OCI-LY7 (cell line): Measurements from ENCODE around the gene LPAR1. TPM values are rescaled to one million over a fixed set of nuclear protein-coding genes. Genes with fewer than 3 reads are reported as not detected.

Experiments used
- BruUV-seq: library from RNA; stranded (reverse); fragments of 400-500 nt; replicated peaks from 2 replicates; lab custom pipeline; 2021; lab: Mats Ljungman, UMichigan
- CTCF ChIA-PET: fragments of 300-600 bp; sonication (Branson Sonifier 250); formaldehyde crosslinking; loops from one replicate; lab custom pipeline; 2022; ENCODE audit warnings: antibody characterized with exemption; ENCODE audit not compliant: unreplicated experiment; lab: Charles Lee
- POLR2A ChIA-PET: fragments of 300-600 bp; sonication (Branson Sonifier 250); formaldehyde crosslinking; loops from one replicate; lab custom pipeline; 2022; ENCODE audit warnings: antibody characterized with exemption; lab: Charles Lee
- DNase-seq: peaks from one replicate; pipeline ENCODE4 v3.0.0-alpha.2; 2015; ENCODE audit warnings: low spot score
- H2AFZ ChIP-seq: fragments of 200-600 bp; sonication (generic), shearing (Covaris generic); 2 replicates; pipeline ENCODE4 v1.6.1; 2014; ENCODE audit warnings: mild to moderate bottlenecking, antibody characterized with exemption, low read length, moderate library complexity
- H3K27ac ChIP-seq: fragments of 200-600 bp; sonication (generic); 2 replicates; pipeline ENCODE4 v1.5.1; 2014; ENCODE audit warnings: mixed run types, low read depth, mild to moderate bottlenecking, moderate library complexity, low read length, inconsistent platforms; ENCODE audit not compliant: poor library complexity, severe bottlenecking
- H3K36me3 ChIP-seq: fragments of 200-600 bp; sonication (generic); 2 replicates; pipeline ENCODE4 v1.6.1; 2014; ENCODE audit warnings: mild to moderate bottlenecking, antibody characterized with exemption, low read length, moderate library complexity, mixed read lengths; ENCODE audit not compliant: insufficient read depth
- H3K4me1 ChIP-seq: fragments of 200-600 bp; sonication (generic); 2 replicates; pipeline ENCODE4 v1.5.1; 2014; ENCODE audit warnings: mild to moderate bottlenecking, low read length; ENCODE audit not compliant: insufficient read depth, poor library complexity, severe bottlenecking
- H3K4me2 ChIP-seq: fragments of 200-600 bp; sonication (generic); 2 replicates; pipeline ENCODE4 v1.6.1; 2014; ENCODE audit warnings: mild to moderate bottlenecking, low read length
- H3K4me3 ChIP-seq: fragments of 200-600 bp; sonication (generic); 2 replicates; pipeline ENCODE4 v1.5.1; 2014; ENCODE audit warnings: mild to moderate bottlenecking, low read depth, low read length; ENCODE audit not compliant: poor library complexity, severe bottlenecking
- H3K79me2 ChIP-seq: fragments of 200-600 bp; sonication (generic); 2 replicates; pipeline ENCODE4 v1.6.1; 2016; ENCODE audit warnings: low read depth, mild to moderate bottlenecking, low read length, moderate library complexity, mixed read lengths; ENCODE audit not compliant: insufficient read depth
- H3K9me2 ChIP-seq: fragments of 200-600 bp; sonication (generic); 2 replicates; pipeline ENCODE4 v1.6.1; 2016; ENCODE audit warnings: mild to moderate bottlenecking, low read length, mixed read lengths; ENCODE audit not compliant: insufficient read depth
- H3K9me3 ChIP-seq: fragments of 200-600 bp; sonication (generic); 2 replicates; pipeline ENCODE4 v1.6.1; 2014; ENCODE audit warnings: mild to moderate bottlenecking, mixed run types, low read length, mixed read lengths
- H4K20me1 ChIP-seq: fragments of 200-600 bp; sonication (generic); 2 replicates; pipeline ENCODE4 v1.6.1; 2014; ENCODE audit warnings: mild to moderate bottlenecking, antibody characterized with exemption, low read length, moderate library complexity, mixed read lengths; ENCODE audit not compliant: insufficient read depth
- EZH2phosphoT487 ChIP-seq: fragments of 200-600 bp; sonication (generic); IDR thresholded peaks from 2 replicates; pipeline ENCODE4 v1.6.1; 2018; ENCODE audit warnings: low read depth, borderline replicate concordance, mild to moderate bottlenecking, mixed run types, antibody characterized with exemption, low read length, moderate library complexity, mixed read lengths
- intact Hi-C: fragments of 100-400 bp; cut with micrococcal nuclease; formaldehyde crosslinking; loops from one replicate; pipeline ENCODE4 v1.10.0; 2022; ENCODE audit not compliant: unreplicated experiment
- total RNA-seq, 2 experiments: library from RNA; depleted of rRNA in 1 of 2; stranded (reverse); fragments of >200 nt in 1 of 2; shearing (Covaris generic) in 1 of 2; gene quantifications; 2 replicates each; pipeline ENCODE4 v1.2.3, GENCODE V29; 2014 to 2022
- TF ChIP-seq, protein P1 (sequence below): fragments of 200-600 bp; sonication (generic); conservative IDR thresholded peaks from 2 replicates; pipeline ENCODE4 v1.5.1; 2014; ENCODE audit warnings: mild to moderate bottlenecking, antibody characterized with exemption, low read length, moderate library complexity, mixed read lengths

Gene LPAR1
- total RNA-seq, 2 experiments from 2014 or later: not detected

DNA sequence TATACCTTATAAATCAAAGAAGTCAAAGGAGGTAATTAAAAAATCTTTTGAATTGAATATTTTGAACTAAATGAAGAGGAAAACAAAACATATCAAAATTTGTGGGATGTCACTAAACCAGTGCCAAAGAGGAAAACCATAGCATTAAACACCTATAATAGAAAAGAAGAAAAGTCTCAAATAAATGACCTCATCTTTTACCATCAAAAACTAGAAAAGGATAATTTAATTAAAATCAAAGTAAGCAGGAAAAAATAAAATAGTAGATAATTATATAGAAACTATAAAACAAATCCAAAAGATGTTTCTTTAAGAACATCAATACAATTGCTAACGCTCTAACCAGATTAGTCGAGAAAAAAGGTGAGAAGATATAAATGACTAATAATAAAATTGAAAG, 47.8 kb downstream of the LPAR1 start:
- Histone ChIP-seq H3K36me3 (no peaks in the 10 kb centered on the region), H2AFZ (no peak overlapping the region), H4K20me1 (no peaks in the 10 kb centered on the region), H3K4me1 (no peaks in the 10 kb centered on the region), H3K9me2 (no peaks in the 10 kb centered on the region), H3K9me3 (no peaks in the 10 kb centered on the region), H3K4me3 (no peak overlapping the region), H3K27ac (no peak overlapping the region), H3K79me2 (no peaks in the 10 kb centered on the region), H3K4me2 (no peak overlapping the region)
- no peak for DNase-seq
- CTCF ChIA-PET: no interaction called here
- BruUV-seq: no TSS peak
- TF ChIP-seq, protein P1, sequence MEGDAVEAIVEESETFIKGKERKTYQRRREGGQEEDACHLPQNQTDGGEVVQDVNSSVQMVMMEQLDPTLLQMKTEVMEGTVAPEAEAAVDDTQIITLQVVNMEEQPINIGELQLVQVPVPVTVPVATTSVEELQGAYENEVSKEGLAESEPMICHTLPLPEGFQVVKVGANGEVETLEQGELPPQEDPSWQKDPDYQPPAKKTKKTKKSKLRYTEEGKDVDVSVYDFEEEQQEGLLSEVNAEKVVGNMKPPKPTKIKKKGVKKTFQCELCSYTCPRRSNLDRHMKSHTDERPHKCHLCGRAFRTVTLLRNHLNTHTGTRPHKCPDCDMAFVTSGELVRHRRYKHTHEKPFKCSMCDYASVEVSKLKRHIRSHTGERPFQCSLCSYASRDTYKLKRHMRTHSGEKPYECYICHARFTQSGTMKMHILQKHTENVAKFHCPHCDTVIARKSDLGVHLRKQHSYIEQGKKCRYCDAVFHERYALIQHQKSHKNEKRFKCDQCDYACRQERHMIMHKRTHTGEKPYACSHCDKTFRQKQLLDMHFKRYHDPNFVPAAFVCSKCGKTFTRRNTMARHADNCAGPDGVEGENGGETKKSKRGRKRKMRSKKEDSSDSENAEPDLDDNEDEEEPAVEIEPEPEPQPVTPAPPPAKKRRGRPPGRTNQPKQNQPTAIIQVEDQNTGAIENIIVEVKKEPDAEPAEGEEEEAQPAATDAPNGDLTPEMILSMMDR: no peak
- TF ChIP-seq EZH2phosphoT487: no peak
- POLR2A ChIA-PET: no interaction called here
- intact Hi-C loops: no loop called here

DNA sequence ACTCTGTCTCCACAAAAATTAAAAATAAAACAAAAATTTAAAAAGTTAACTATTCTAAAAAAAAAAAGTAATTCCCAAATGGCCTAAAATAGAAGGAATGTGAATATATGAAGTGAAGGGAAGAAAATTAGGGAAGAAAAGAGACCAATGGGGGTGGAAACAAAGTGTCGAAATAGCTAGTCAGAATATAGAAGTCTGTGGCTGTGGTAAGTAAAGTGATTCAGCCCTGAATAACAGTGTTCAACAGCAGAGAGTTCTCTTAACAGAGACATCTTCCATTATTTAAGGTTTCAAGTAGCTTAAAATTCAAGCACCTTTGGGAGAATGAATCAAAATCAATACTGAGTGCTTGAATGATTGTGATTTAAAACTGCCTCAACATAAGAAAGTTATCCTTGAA, 51.7 kb downstream of the LPAR1 start:
- intact Hi-C loops: no loop called here
- Histone ChIP-seq H3K9me3 (no peaks in the 10 kb centered on the region), H3K4me1 (no peaks in the 10 kb centered on the region), H3K9me2 (no peaks in the 10 kb centered on the region), H3K36me3 (no peaks in the 10 kb centered on the region), H4K20me1 (no peaks in the 10 kb centered on the region), H3K27ac (no peak overlapping the region), H3K4me2 (no peak overlapping the region), H2AFZ (no peak overlapping the region), H3K4me3 (no peak overlapping the region), H3K79me2 (no peaks in the 10 kb centered on the region)
- ChIA-PET POLR2A (no interaction called here), CTCF (no interaction called here)
- no TSS peak for BruUV-seq
- TF ChIP-seq EZH2phosphoT487: no peak
- TF ChIP-seq, protein P1: no peak
- DNase-seq: no peak

DNA sequence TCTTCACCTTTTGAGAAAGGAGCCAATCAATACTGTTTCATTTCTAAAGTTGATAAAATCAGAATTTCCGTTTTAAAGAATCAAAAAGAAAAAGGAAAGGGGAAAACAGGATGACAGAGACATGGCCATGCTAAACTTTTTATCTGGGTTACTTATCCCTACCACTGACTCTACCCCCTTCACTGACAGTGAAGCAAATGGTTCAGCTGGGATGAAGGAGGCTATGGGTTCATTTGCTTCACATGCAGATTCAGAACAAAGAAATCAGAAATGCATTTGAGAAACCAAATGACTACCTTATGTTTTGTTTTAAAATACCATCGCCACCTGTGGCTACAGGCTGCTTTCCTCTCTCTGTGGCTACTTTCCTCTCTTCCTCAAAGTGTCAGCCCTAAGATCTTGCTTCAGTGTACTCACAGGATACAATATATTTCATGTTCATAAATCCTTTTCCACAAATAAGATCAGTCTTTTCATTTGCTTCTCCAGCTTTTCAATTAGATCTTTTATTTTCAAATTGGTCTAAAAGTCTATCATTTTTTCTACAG, 53.3 kb downstream of the LPAR1 start:
- Histone ChIP-seq H2AFZ (no peak overlapping the region), H4K20me1 (no peaks in the 10 kb centered on the region), H3K9me3 (no peaks in the 10 kb centered on the region), H3K4me2 (no peak overlapping the region), H3K9me2 (no peaks in the 10 kb centered on the region), H3K4me3 (no peak overlapping the region), H3K79me2 (no peaks in the 10 kb centered on the region), H3K36me3 (no peaks in the 10 kb centered on the region), H3K27ac (no peak overlapping the region), H3K4me1 (no peaks in the 10 kb centered on the region)
- ChIA-PET POLR2A (no interaction called here), CTCF (no interaction called here)
- no peak for DNase-seq
- intact Hi-C loops: no loop called here
- TF ChIP-seq EZH2phosphoT487: no peak
- TF ChIP-seq, protein P1: no peak
- no TSS peak for BruUV-seq
